HepG2 (cell line): ENCODE data around the gene TBC1D30. TPM values are rescaled to one million over a fixed set of nuclear protein-coding genes. Genes with fewer than 3 reads are reported as not detected.

ENCODE experiments used
- ATAC-seq: fragments of 200-7000 bp; cut with Tn5 transposase; 3 replicates; pipeline ENCODE4 v1.9.1; 2020; ENCODE audit warnings: mild to moderate bottlenecking, moderate library complexity
- BruUV-seq: library from RNA; stranded (reverse); fragments of 400-500 nt; replicated peaks from 2 replicates; lab custom pipeline; 2021; lab: Mats Ljungman, UMichigan
- CTCF ChIA-PET: fragments of 300-600 bp; formaldehyde crosslinking; extraction: SDS; loops from one replicate; lab custom pipeline; 2021; ENCODE audit warnings: low total read pairs, inconsistent platforms, low intra/inter-chr PET ratio; lab: Yijun Ruan, JAX
- POLR2A ChIA-PET: fragments of 350-600 bp; sonication (Branson Sonifier 250); formaldehyde crosslinking; loops from one replicate; lab custom pipeline; 2020; ENCODE audit warnings: antibody characterized with exemption, inconsistent platforms; lab: Yijun Ruan, JAX
- DNase-seq: peaks from one replicate; pipeline ENCODE4 v3.0.0-alpha.2; 2015; ENCODE audit warnings: low spot score
- FAIRE-seq: peaks from 3 replicates; lab custom pipeline; 2011; peaks lifted over from hg19 to GRCh38; lab: Jason Lieb, UNC
- H2AFZ ChIP-seq: one replicate; pipeline ENCODE4 v1.6.1; 2011; ENCODE audit warnings: low read length, inconsistent platforms
- H3K27ac ChIP-seq: fragments of 300-600 bp; 3 replicates; pipeline ENCODE4 v1.8.0; 2011; ENCODE audit warnings: mixed run types, mild to moderate bottlenecking, mixed read lengths, low read length, inconsistent platforms; ENCODE audit not compliant: insufficient read depth; ENCODE audit errors: extremely low read length
- H3K27me3 ChIP-seq, 2 experiments: fragments of 200-600 bp in 1 of 2; 2 replicates in 1 of 2; 3 replicates in 1 of 2; pipeline versions ENCODE4 v1.6.0 to v1.8.0; 2011; ENCODE audit warnings: low read length in 2 of 2, mild to moderate bottlenecking in 2 of 2, moderate library complexity in 2 of 2, inconsistent platforms in 1 of 2; ENCODE audit not compliant: insufficient read depth in 2 of 2, control insufficient read depth in 1 of 2
- H3K36me3 ChIP-seq, 2 experiments: fragments of 200-600 bp in 1 of 2; replicated peaks in 1 of 2; 2 replicates in 1 of 2; 3 replicates in 1 of 2; pipeline versions ENCODE4 v1.5.1 to v1.8.0; 2011; ENCODE audit warnings: low read length in 2 of 2, inconsistent platforms in 1 of 2; ENCODE audit not compliant: insufficient read depth in 2 of 2, control insufficient read depth in 1 of 2
- H3K4me1 ChIP-seq: 2 replicates; pipeline ENCODE4 v1.5.1; 2012; ENCODE audit warnings: low read length, inconsistent platforms; ENCODE audit not compliant: insufficient read depth
- H3K4me2 ChIP-seq: 2 replicates; pipeline ENCODE4 v1.6.0; 2011; ENCODE audit warnings: low read depth, low read length, inconsistent platforms
- H3K4me3 ChIP-seq, 3 experiments: fragments of 200-600 bp in 1 of 3; sonication (generic), shearing (Covaris generic) in 1 of 3; replicated peaks in 1 of 3; 2 replicates each; pipeline ENCODE4 v1.5.1; 2011 to 2016; ENCODE audit warnings: low read length in 3 of 3, inconsistent platforms in 2 of 3, low read depth in 2 of 3, mild to moderate bottlenecking in 2 of 3, control low read depth in 1 of 3, mixed read lengths in 1 of 3; ENCODE audit not compliant: insufficient read depth in 1 of 3
- H3K79me2 ChIP-seq: one replicate; pipeline ENCODE4 v1.6.1; 2011; ENCODE audit warnings: low read length, inconsistent platforms; ENCODE audit not compliant: insufficient read depth
- H3K9ac ChIP-seq: 2 replicates; pipeline ENCODE4 v1.6.0; 2011; ENCODE audit warnings: mild to moderate bottlenecking, low read depth, low read length, inconsistent platforms; ENCODE audit not compliant: insufficient read depth
- H3K9me3 ChIP-seq: 2 replicates; pipeline ENCODE4 v1.5.1; 2012; ENCODE audit warnings: mild to moderate bottlenecking, low read length
- H4K20me1 ChIP-seq: 2 replicates; pipeline ENCODE4 v1.6.0; 2011; ENCODE audit warnings: inconsistent platforms, mild to moderate bottlenecking, low read length, moderate library complexity; ENCODE audit not compliant: insufficient read depth
- ARID3A ChIP-seq: IDR thresholded peaks from 2 replicates; pipeline ENCODE4 v1.6.1; 2012; ENCODE audit warnings: low read depth, low read length, improper control_type of control experiment
- EHMT2 ChIP-seq: fragments of 200-600 bp; sonication (generic); IDR thresholded peaks from 2 replicates; pipeline ENCODE4 v1.7.0; 2017; ENCODE audit warnings: antibody characterized with exemption, low read depth, low read length, borderline replicate concordance
- HES4 ChIP-seq: sonication (generic); formaldehyde crosslinking; IDR thresholded peaks from 2 replicates; pipeline ENCODE4 v1.9.0; 2021; ENCODE audit warnings: mild to moderate bottlenecking, missing genetic modification reagents, borderline replicate concordance
- KAT7 ChIP-seq: IDR thresholded peaks from 2 replicates; pipeline ENCODE4 v1.6.1; 2018; ENCODE audit warnings: borderline replicate concordance, missing compliant biosample characterization
- KDM4B ChIP-seq: sonication (generic); formaldehyde crosslinking; IDR thresholded peaks from 2 replicates; pipeline ENCODE4 v1.4.0; 2020; ENCODE audit warnings: missing genetic modification reagents
- MIER2 ChIP-seq: IDR thresholded peaks from 2 replicates; pipeline ENCODE4 v1.6.1; 2016; ENCODE audit warnings: missing biosample characterization, missing genetic modification reagents
- NFE2L1 ChIP-seq: sonication (generic); formaldehyde crosslinking; IDR thresholded peaks from 2 replicates; pipeline ENCODE4 v1.4.0; 2020; ENCODE audit warnings: missing genetic modification reagents, mild to moderate bottlenecking, borderline replicate concordance
- PREB ChIP-seq: sonication (generic); formaldehyde crosslinking; IDR thresholded peaks from 2 replicates; pipeline ENCODE4 v1.4.0; 2020; ENCODE audit warnings: missing genetic modification reagents
- SALL1 ChIP-seq: sonication (generic); formaldehyde crosslinking; IDR thresholded peaks from 2 replicates; pipeline ENCODE4 v1.8.0; 2022; ENCODE audit warnings: mild to moderate bottlenecking, missing genetic modification reagents
- SRF ChIP-seq: IDR thresholded peaks from 2 replicates; pipeline ENCODE4 v1.6.1; 2011; ENCODE audit warnings: mild to moderate bottlenecking, low read depth, low read length, moderate library complexity
- ZNF775 ChIP-seq: sonication (generic); formaldehyde crosslinking; IDR thresholded peaks from 2 replicates; pipeline ENCODE4 v1.4.0; 2020; ENCODE audit warnings: missing genetic modification reagents, mild to moderate bottlenecking, moderate library complexity, borderline replicate concordance
- WGBS: methylation state at CpG from one replicate; pipeline ENCODE4 v1.1.6; 2017; ENCODE audit warnings: low lambda C conversion rate; 5-methylcytosine and 5-hydroxymethylcytosine counted together
- in situ Hi-C: cut with HindIII; loops from 2 replicates; pipeline ENCODE4 v1.10.0; 2017; ENCODE audit warnings: low pct_unique_long_range_greater_than_20kb; ENCODE audit not compliant: extremely low pct_ligation_motif_present
- intact Hi-C: fragments of 100-400 bp; cut with micrococcal nuclease; formaldehyde crosslinking; loops from one replicate; pipeline ENCODE4 v1.10.0; 2022; ENCODE audit not compliant: unreplicated experiment
- polyA plus RNA-seq, 8 experiments: library from polyadenylated mRNA; depleted of rRNA in 3 of 8; stranded (reverse) in 7 of 8; unstranded in 1 of 8; fragments of >200 nt; fragmentation: Illumina TruSeq in 4 of 8; extraction: Trizol in 4 of 8; gene quantifications; 2 replicates each; pipeline versions ENCODE4 v1.2.1 to v1.2.3, GENCODE V29; 2011 to 2016; ENCODE audit warnings: low read depth in 4 of 8, missing spikeins in 1 of 8, mixed read lengths in 1 of 8; ENCODE audit not compliant: insufficient read depth in 1 of 8
- total RNA-seq, 5 experiments: library from RNA; depleted of rRNA; stranded (reverse); fragments of >200 nt; fragmentation: Illumina TruSeq; extraction: Trizol; gene quantifications; 2 replicates each; pipeline ENCODE4 v1.2.3, GENCODE V29; 2016; ENCODE audit warnings: low read depth in 1 of 5
- TF ChIP-seq, protein P1 (sequence below), 2 experiments: IDR thresholded peaks; 2 replicates each; pipeline ENCODE4 v1.6.1; 2011 to 2012; ENCODE audit warnings: low read length in 2 of 2, borderline replicate concordance in 1 of 2, low read depth in 1 of 2, mild to moderate bottlenecking in 1 of 2, moderate library complexity in 1 of 2
- TF ChIP-seq, protein P2 (sequence below): IDR thresholded peaks from 2 replicates; pipeline ENCODE4 v1.6.1; 2016; ENCODE audit warnings: low read depth, control low read depth

Gene TBC1D30
- total and polyA plus RNA-seq, 2 of the 13 experiments (the other 11 are each of a cell fraction or from before 2014, with no cell fraction given): 0.42 to 0.67 TPM

DNA sequence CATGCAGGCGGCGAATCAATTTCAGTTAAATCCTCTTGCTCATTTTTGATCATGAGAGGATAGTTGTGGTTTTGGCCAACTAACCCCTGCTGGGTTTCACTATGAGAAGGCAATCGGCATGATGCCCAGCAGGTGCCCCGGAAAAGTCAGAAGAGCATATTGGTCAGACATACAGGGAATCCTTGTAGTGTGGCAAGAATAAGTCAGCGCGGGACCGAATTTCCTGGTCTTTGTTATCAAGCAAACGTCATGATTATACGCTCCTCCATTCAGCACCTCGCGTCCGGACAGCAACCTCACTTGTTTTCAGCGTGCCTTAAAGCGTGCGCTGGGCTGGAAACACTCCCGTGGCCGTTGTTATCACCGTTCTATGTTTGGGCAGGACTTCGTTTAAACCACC, 1.8 kb downstream of the TBC1D30 start (continued):
- TF ChIP-seq, protein P1, sequence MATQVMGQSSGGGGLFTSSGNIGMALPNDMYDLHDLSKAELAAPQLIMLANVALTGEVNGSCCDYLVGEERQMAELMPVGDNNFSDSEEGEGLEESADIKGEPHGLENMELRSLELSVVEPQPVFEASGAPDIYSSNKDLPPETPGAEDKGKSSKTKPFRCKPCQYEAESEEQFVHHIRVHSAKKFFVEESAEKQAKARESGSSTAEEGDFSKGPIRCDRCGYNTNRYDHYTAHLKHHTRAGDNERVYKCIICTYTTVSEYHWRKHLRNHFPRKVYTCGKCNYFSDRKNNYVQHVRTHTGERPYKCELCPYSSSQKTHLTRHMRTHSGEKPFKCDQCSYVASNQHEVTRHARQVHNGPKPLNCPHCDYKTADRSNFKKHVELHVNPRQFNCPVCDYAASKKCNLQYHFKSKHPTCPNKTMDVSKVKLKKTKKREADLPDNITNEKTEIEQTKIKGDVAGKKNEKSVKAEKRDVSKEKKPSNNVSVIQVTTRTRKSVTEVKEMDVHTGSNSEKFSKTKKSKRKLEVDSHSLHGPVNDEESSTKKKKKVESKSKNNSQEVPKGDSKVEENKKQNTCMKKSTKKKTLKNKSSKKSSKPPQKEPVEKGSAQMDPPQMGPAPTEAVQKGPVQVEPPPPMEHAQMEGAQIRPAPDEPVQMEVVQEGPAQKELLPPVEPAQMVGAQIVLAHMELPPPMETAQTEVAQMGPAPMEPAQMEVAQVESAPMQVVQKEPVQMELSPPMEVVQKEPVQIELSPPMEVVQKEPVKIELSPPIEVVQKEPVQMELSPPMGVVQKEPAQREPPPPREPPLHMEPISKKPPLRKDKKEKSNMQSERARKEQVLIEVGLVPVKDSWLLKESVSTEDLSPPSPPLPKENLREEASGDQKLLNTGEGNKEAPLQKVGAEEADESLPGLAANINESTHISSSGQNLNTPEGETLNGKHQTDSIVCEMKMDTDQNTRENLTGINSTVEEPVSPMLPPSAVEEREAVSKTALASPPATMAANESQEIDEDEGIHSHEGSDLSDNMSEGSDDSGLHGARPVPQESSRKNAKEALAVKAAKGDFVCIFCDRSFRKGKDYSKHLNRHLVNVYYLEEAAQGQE (IDR thresholded peaks at IDR 0.05; ENCODE audit: borderline replicate concordance in 1 of 2, low read depth in 1 of 2, low read length in 2 of 2): peak; percentile 75 to 95
- TF ChIP-seq EHMT2 (peak; percentile 66; the same call in 1 of the 2 replicates), KAT7 (CRISPR knock-in tag) (no peak), MIER2 (CRISPR knock-in tag) (peak; percentile 96), HES4 (0 out of 2 replicates have a peak, but pooled peaks have one; percentile 36)
- TF ChIP-seq, protein P2, sequence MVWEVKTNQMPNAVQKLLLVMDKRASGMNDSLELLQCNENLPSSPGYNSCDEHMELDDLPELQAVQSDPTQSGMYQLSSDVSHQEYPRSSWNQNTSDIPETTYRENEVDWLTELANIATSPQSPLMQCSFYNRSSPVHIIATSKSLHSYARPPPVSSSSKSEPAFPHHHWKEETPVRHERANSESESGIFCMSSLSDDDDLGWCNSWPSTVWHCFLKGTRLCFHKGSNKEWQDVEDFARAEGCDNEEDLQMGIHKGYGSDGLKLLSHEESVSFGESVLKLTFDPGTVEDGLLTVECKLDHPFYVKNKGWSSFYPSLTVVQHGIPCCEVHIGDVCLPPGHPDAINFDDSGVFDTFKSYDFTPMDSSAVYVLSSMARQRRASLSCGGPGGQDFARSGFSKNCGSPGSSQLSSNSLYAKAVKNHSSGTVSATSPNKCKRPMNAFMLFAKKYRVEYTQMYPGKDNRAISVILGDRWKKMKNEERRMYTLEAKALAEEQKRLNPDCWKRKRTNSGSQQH (CRISPR knock-in tag): 0 out of 2 replicates have a peak, but pooled peaks have one; percentile 23

DNA sequence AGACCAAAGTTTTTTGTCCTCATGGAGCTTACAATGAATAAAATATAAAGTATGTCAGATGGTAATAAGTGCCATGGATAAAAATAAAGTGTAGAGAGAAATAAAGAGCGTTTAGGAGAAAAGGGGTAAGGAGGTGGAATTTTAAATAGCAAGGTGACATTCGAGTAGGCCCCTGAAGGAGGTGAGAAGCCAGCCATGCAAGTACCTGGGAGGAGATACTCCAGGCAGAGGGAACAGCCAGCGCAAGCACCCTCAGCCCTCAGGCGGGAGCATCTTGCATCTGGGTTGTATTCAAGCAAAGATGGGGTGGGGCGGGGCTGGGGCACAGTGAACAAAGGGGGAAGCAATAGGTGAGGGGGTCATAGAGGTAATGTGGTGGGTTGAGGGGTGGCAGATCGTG, 4.3 kb downstream of the TBC1D30 start:
- no peak for DNase-seq
- FAIRE-seq: no peak
- no peaks in the 10 kb centered on the region for H3K4me1 ChIP-seq
- in situ Hi-C loops (no loop called here), intact Hi-C loops (no loop called here)
- H3K9me3 ChIP-seq: no peaks in the 10 kb centered on the region
- no peaks in the 10 kb centered on the region for H3K79me2 ChIP-seq
- TF ChIP-seq SRF (no peak), KDM4B (CRISPR knock-in tag) (no peak), NFE2L1 (CRISPR knock-in tag) (no peak), ZNF775 (no peak), SALL1 (no peak), PREB (no peak), ARID3A (no peak)
- WGBS: 33% methylated on average over 6 of the region's 6 CpGs
- CTCF ChIA-PET: no interaction called here
- H3K9ac ChIP-seq: no peak overlapping the region
- H3K36me3 ChIP-seq: no peaks in the 10 kb centered on the region
- peaks cover 6 to 30% of the 10 kb centered on the region in 2 experiments; a peak in 4 of 5 replicates for H3K27me3 ChIP-seq
- ATAC-seq: no peak
- BruUV-seq: no TSS peak
- H3K4me3 ChIP-seq: no peak overlapping the region
- H4K20me1 ChIP-seq: no peaks in the 10 kb centered on the region
- H3K4me2 ChIP-seq: no peak overlapping the region
- POLR2A ChIA-PET: no interaction called here
- no peak overlapping the region for H3K27ac ChIP-seq
- no peak overlapping the region for H2AFZ ChIP-seq
